Osteoblast (primary cell): ENCODE data around the gene DDX41. TPM values are rescaled to one million over a fixed set of nuclear protein-coding genes. Genes with fewer than 3 reads are reported as not detected.

Source experiments
- DNase-seq: peaks from one replicate; pipeline ENCODE4 v3.0.0; 2011; ENCODE audit warnings: low spot score, mixed read lengths; ENCODE audit not compliant: insufficient read length; ENCODE audit errors: missing footprints
- H2AFZ ChIP-seq: 2 replicates; pipeline ENCODE4 v1.6.0; 2011; ENCODE audit warnings: mild to moderate bottlenecking, low read length
- H3K27ac ChIP-seq: 2 replicates; pipeline ENCODE4 v1.5.1; 2011; ENCODE audit warnings: mild to moderate bottlenecking, low read depth, low read length, moderate library complexity
- H3K27me3 ChIP-seq: 2 replicates; pipeline ENCODE4 v1.6.0; 2012; ENCODE audit warnings: mild to moderate bottlenecking, control low read depth, inconsistent platforms, low read length, moderate library complexity; ENCODE audit not compliant: insufficient read depth
- H3K36me3 ChIP-seq: 2 replicates; pipeline ENCODE4 v1.5.1; 2011; ENCODE audit warnings: mild to moderate bottlenecking, low read length, control low read depth, moderate library complexity; ENCODE audit not compliant: insufficient read depth
- H3K4me1 ChIP-seq: 2 replicates; pipeline ENCODE4 v1.5.1; 2011; ENCODE audit warnings: mild to moderate bottlenecking, low read length, control low read depth, moderate library complexity; ENCODE audit not compliant: insufficient read depth
- H3K4me2 ChIP-seq: 2 replicates; pipeline ENCODE4 v1.6.0; 2011; ENCODE audit warnings: mild to moderate bottlenecking, low read length; ENCODE audit not compliant: insufficient read depth
- H3K4me3 ChIP-seq: fragments of 200-600 bp; sonication (generic); 3 replicates; pipeline ENCODE4 v1.5.1; 2012; ENCODE audit warnings: mild to moderate bottlenecking, low read length, inconsistent platforms; ENCODE audit not compliant: insufficient read depth
- H3K79me2 ChIP-seq: 2 replicates; pipeline ENCODE4 v1.6.0; 2012; ENCODE audit warnings: mild to moderate bottlenecking, low read length, control low read depth, inconsistent platforms; ENCODE audit not compliant: insufficient read depth
- H3K9me3 ChIP-seq: 2 replicates; pipeline ENCODE4 v1.5.1; 2011; ENCODE audit warnings: low read depth, low read length, control low read depth
- H4K20me1 ChIP-seq: 2 replicates; pipeline ENCODE4 v1.6.0; 2012; ENCODE audit warnings: mild to moderate bottlenecking, low read length, control low read depth; ENCODE audit not compliant: insufficient read depth
- total RNA-seq: library from RNA; depleted of rRNA; stranded (reverse); fragments of >200 nt; gene quantifications from 2 replicates; pipeline ENCODE4 v1.2.3, GENCODE V29; 2012
- TF ChIP-seq, protein P1 (sequence below): IDR thresholded peaks from 2 replicates; pipeline ENCODE4 v1.5.1; 2011; ENCODE audit warnings: mild to moderate bottlenecking, low read depth, low read length, moderate library complexity; ENCODE audit errors: extremely low read depth

DDX41 gene
- total RNA-seq, 1 donor, result 68.4 TPM

GRCh38 chr5:177547736-177548135, 31.0 kb upstream of the DDX41 start:
- H3K4me3 ChIP-seq, result no peak overlapping the region
- no peak overlapping the region for H3K4me2 ChIP-seq
- TF ChIP-seq, protein P1, sequence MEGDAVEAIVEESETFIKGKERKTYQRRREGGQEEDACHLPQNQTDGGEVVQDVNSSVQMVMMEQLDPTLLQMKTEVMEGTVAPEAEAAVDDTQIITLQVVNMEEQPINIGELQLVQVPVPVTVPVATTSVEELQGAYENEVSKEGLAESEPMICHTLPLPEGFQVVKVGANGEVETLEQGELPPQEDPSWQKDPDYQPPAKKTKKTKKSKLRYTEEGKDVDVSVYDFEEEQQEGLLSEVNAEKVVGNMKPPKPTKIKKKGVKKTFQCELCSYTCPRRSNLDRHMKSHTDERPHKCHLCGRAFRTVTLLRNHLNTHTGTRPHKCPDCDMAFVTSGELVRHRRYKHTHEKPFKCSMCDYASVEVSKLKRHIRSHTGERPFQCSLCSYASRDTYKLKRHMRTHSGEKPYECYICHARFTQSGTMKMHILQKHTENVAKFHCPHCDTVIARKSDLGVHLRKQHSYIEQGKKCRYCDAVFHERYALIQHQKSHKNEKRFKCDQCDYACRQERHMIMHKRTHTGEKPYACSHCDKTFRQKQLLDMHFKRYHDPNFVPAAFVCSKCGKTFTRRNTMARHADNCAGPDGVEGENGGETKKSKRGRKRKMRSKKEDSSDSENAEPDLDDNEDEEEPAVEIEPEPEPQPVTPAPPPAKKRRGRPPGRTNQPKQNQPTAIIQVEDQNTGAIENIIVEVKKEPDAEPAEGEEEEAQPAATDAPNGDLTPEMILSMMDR, result no peak
- no peaks in the 10 kb centered on the region for H3K27me3 ChIP-seq
- H3K27ac ChIP-seq, result peak overlapping the region; percentile 31
- peak; percentile 3 for DNase-seq
- H4K20me1 ChIP-seq, result peaks cover 52% of the 10 kb centered on the region
- no peaks in the 10 kb centered on the region for H3K9me3 ChIP-seq
- peaks cover 71% of the 10 kb centered on the region for H3K79me2 ChIP-seq
- peaks cover 47% of the 10 kb centered on the region for H3K4me1 ChIP-seq
- H2AFZ ChIP-seq, result no peak overlapping the region
- peaks cover 6% of the 10 kb centered on the region for H3K36me3 ChIP-seq

DNA sequence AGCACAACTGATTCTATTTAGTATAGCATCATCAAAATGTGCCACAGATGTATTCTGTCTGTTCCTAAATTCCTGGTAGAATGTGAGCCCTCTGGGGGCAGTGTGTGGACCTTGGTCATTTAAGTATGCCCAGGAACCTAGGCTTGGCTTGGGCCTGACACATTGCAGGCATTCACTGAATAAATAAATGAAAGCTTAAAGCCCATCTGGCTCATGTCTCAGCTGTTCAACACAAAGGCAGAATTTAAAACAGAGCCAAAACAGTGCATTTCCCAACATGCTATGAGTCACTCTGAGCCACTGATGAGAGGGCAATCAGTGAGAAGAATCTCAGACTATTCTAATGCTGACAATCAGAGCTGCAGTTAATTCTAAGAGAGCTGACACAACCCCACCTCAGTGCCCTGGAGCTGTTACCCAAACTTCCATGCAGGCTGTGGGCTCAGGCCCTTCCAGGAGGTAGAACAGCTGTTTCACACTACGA, 29.5 kb upstream of the DDX41 start:
- H3K27ac ChIP-seq, result peak overlapping the region; percentile 97
- H3K4me3 ChIP-seq, result peak overlapping the region; percentile 41
- H4K20me1 ChIP-seq, result peaks cover 40% of the 10 kb centered on the region
- peaks cover 42% of the 10 kb centered on the region for H3K4me1 ChIP-seq
- H2AFZ ChIP-seq, result no peak overlapping the region
- H3K4me2 ChIP-seq, result peak overlapping the region; percentile 63
- peaks cover 11% of the 10 kb centered on the region for H3K36me3 ChIP-seq
- H3K27me3 ChIP-seq, result no peaks in the 10 kb centered on the region
- H3K9me3 ChIP-seq, result no peaks in the 10 kb centered on the region
- peak; percentile 88 for DNase-seq
- H3K79me2 ChIP-seq, result peaks cover 69% of the 10 kb centered on the region
- TF ChIP-seq, protein P1, result peak; percentile 15

DNA sequence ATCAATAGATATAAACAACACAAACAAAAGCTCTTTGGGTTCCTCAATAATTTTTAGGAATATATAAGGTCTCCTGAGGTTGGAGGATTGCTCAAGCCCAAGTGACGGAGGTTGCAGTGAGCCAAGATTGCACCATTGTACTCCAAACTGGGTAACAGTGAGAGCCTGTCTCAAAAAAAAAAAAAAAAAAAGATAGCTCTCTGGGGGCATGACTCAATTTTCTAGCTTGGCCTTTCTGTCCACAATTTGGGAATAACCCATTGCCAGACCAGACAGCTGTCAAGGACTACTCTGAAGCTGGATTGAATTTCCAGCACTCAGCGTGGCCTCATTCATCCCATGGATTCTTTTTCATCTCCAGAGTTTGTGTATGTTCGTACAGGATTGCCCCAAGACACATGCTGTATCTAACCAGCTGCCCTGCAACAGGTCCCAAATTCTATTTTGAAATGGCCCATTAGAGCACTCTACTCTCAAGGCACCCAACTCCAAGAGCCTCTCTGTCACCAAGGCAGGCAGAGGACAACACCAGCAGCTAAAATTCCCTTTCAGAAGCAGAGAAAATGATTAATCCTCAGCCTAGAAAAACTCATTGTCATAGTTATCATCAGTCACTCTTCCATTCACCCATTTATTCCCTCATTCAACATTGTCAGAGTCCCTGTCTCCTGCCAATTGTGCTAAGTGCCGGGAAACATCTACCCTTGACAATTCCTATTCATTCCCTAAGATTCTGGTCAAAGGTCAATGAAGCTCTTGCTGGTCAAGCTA, 28.9 kb upstream of the DDX41 start:
- peaks cover 40% of the 10 kb centered on the region for H3K4me1 ChIP-seq

More for the DNA sequence above, 28.9 kb upstream of the DDX41 start:
- Histone ChIP-seq H3K27me3 (no peaks in the 10 kb centered on the region), H4K20me1 (peaks cover 34% of the 10 kb centered on the region), H3K36me3 (peaks cover 10% of the 10 kb centered on the region), H3K27ac (peak overlapping the region; percentile 97), H3K4me3 (peak overlapping the region; percentile 41), H3K9me3 (no peaks in the 10 kb centered on the region), H2AFZ (no peak overlapping the region), H3K79me2 (peaks cover 69% of the 10 kb centered on the region), H3K4me2 (peak overlapping the region; percentile 63)
- peak; percentile 90 for DNase-seq
- TF ChIP-seq, protein P1, result no peak
